Fibroblast of pulmonary artery (primary cell): Measurements from ENCODE around the gene OR5V1.
"Not testable (repeated sequence)": the region's sequence is repeated elsewhere in the genome, so short reads cannot be mapped to it uniquely, and the experiment has no call there.

ENCODE experiments used
- DNase-seq: peaks from one replicate; pipeline ENCODE4 v3.0.0-alpha.2; 2010; ENCODE audit warnings: low read depth
- H3K4me3 ChIP-seq: replicated peaks from 2 replicates; pipeline ENCODE4 v1.5.1; 2011; ENCODE audit warnings: low read depth, mild to moderate bottlenecking, control low read depth, low read length, moderate library complexity
- CTCF ChIP-seq: IDR thresholded peaks from 2 replicates; pipeline ENCODE4 v1.5.1; 2011; ENCODE audit warnings: mild to moderate bottlenecking, control low read depth, low read length, inconsistent platforms; ENCODE audit errors: missing control alignments

The OR5V1 gene

GRCh38 chr6:29325777-29326176 lies 42.9 kb downstream of the OR5V1 start:
- H3K4me3 ChIP-seq = no peak overlapping the region
- no peak for DNase-seq
- no peak for TF ChIP-seq CTCF

- H3K4me3 ChIP-seq, DNase-seq: not testable (repeated sequence)
These were observed 45.3 kb downstream of the OR5V1 start for GRCh38 chr6:29323332-29323731.

GRCh38 chr6:29319931-29320330 lies 48.7 kb downstream of the OR5V1 start:
- no peak overlapping the region for H3K4me3 ChIP-seq
- no peak for TF ChIP-seq CTCF
- no peak for DNase-seq
